ENCODE data around the gene COL4A5.
"Not testable (repeated sequence)": the region's sequence is repeated elsewhere in the genome, so short reads cannot be mapped to it uniquely, and the experiment has no call there.

COL4A5 gene

DNA sequence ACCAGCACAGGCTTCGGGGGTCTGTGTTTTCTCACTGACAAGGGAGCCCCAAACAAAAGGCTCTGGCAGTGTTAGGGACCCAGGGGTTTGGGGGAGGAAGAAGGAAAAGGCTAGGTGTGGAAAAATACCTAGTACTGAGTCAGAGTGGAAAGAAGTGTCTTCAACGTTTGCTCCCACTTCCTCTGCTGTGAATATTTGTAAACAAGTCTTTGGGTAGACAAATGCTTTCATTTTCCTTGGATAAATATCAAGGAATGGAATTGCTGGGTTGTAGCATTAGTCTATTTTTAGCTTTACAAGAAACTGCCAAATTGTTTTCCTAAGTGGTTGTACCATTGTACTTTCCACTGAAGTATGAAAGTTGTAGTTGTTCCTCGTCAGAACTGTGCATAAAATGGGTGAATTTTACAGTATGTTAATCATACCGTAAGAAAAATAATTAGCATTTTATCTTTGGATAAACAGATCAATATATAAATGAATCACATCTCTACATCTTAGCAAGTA lies 17.4 kb downstream of the COL4A5 start:
- no peak for DNase-seq

DNA sequence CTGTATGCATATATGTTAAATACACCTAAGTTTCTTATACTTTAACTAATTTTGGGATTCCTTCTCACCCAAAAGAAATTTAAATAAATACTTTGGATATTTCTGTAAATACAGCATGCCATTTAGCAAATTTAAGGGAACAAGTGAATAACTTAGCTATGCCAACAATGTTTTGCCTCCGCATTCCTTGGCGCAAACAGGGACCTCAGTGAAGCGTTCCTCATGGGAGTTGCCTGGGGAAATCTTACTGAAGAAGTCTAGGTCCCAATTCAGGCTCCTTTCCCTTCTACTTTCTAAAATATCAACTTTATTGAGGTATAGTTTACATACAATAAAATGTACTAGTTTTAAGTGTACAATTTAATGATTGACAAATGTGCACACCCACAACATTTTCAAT lies 25.0 kb downstream of the COL4A5 start:
- DNase-seq = no peak

DNA sequence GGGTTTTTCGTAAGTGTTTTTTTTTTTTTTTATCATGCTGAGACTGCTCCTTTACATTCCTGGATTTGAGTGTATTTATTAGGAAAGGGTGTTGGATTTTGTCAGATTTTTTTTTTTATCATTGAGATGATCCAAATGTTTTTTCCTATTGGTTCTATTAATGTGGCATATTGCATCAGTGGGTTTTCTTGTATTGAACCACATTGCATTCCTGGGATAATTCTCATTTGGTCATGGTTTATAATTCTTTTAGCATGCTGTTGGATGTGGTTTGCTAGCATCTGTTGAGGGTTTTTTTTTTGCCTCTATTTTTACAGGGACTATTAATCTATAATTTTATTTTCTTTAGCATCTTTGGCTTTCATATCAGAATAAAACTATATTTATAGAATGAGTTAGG lies 28.8 kb downstream of the COL4A5 start:
- DNase-seq = no peak

DNA sequence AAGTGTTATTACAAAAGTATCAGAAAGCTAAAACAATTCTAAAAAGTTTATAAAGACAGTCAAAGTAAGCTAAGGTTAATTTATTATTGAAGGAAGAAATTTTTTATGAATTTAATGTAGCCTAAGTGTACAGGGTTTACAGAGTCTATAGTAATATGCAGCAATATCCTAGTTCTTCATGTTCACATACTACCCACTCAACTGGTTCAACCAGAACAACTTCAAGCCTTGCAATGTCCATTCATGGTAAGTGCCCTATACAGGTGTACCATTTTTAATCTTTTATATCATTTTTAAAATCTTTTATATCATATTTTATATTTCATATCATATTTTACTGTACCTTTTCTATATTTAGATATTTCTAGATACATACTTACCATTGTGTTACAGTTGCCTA lies 34.3 kb downstream of the COL4A5 start:
- no peak for DNase-seq

DNA sequence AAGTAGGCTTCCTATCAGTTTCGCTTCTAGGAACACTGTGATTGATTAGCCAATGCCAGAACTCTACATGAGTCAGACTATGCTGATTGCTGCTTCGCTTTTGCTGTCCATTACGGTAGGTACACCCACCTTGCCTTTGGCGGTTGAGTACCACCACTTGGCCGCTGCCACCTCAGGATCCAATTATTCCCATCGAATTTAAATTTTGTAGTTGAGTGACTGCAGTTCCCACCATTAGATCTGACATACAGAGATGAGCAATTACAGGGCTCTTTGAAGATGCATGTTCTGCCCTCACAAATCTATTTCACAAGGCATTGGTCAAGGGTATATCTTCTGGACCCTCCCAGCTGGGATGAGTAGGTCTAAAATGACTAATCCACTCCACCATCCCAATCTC lies 41.9 kb downstream of the COL4A5 start:
- not testable (repeated sequence) for DNase-seq

DNA sequence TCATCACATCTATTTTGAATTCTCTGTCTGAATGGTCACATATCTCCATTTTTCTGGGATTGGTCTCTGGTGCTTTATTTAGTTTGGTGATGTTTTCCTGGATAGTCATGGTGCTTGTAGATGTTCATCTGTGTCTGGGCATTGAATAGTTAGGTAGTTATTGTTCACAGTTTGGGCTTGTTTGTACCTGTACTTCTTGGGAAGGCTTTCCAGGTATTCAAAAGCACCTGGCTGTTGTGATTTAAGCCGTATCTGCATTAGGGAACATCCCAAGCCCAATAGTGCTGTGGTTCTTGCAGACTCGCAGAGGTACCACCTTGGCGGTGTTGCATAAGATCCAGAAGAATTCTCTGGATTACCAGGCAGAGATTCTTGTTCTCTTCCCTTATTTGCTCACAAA lies 44.6 kb downstream of the COL4A5 start:
- DNase-seq = no peak

DNA sequence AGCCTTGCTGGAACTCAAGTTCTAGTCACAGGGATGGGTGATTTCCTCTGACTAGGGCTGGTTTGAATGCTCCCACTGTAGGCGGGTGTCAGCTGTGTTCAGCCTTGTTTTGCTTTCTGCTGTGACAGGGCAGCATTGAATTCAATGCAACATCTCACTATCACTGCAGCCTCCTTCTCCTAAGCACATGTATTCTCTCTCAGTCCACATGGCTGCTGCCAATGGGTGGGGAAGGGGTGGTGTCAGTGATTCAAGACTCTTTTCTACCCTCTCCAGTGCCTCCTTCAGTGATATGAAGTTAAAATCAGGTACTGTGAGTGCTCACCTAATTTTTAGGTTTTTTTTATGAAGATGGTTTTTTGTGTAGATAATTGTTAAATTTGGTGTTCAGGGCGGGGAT lies 46.3 kb downstream of the COL4A5 start:
- no peak for DNase-seq

DNA sequence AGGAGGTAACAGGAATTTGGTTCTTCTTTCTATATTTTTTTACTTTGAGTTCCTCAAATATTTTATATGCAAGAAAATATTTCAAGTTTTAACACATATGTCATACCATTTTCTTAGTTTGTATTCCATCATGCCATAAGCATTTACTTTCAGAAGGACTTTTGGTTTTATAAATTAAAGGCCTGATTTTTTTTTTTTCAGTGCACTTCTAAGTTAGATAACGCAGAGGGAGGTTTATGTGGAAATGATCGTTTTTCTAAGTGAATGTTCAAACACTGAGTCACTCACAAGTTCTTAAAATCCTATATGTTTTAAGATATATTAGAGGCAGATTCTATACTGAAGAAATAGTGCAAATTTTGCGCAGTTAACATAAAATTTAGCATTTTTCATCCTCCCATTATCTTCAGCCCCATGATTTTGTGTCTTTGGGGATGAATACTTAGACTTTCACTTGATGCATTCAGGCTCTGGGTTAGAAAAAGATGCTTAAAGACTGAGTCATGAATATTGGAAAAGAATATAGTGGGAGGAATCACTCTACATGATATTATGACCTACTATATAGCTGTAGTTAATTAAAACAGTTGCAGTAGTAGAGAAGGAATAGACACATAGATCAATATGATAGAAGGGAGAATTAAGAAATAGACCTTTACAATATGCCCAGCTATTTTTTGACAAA lies 54.9 kb downstream of the COL4A5 start:
- no peak for DNase-seq

DNA sequence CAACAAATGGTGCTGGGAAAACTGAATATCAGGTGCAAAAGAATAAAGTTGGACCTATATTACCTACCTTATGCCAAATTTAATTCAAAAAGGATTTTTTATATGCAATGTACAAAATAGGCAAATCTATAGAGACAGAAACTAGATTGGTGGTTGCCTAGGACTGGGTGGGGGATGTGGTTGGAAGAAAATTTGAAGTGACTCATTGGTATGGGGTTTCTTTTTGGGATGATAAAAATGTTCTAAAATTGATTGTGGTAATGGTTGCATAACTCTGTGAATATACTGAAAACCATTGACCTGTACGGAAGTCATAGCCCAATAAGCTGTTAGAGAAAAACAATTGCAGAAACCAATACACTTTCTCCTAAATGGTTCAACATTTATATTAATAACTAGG lies 72.1 kb downstream of the COL4A5 start:
- no peak for DNase-seq

DNA sequence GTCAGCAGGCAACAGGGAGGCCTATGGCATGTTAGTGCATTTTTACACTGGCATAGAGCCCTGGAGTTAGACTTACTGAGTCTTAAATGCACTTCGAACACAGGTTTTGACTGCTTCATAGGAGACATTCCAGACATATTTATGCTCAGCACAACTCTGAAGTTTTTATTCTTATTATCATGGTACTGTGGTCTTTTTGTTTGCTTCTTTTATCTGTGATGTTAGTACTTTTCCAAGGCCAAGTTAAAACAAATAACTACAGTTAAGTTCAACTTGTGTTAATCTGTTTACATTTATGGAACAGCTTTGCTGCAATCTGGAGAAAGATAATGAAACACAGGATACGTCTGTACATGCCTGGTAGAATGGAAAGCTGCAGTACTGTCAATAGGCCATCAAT lies 76.5 kb downstream of the COL4A5 start:
- DNase-seq = no peak

DNA sequence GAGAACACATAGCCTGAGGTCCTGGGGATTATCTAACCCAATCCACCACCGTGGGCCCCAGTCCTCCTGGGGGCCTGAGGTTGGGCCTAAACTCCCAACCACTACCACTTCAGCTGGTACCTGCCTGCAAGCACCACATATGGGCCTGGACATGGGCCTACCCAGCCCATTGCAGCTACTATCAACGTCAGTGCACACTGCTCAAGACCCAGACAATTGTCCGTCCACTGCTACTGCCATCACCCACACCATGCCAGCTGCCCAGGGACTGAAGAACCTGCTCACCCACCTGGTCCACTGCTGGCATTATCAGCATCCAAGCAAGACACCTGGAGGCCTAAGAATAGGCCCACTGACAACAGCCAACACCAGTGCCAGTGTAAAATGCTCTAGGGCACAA lies 88.1 kb downstream of the COL4A5 start:
- DNase-seq = no peak

DNA sequence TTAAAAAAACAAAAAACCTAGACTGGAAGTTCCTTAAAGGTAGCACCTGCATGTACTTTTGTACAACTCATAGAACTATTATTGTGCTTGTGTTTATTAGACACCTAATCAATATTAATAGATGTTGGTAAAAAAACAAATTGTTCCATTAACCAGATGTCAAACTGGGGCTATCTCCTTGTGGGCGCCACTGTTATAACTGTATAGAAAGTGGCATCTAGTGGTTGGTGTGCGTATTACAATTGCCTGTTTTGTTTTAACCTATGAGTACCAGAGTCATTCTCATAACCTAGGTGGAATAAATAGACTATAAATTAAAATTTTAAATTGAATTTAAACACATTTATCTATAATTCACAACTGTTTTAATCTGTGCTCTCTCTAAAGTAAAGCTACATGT lies 97.4 kb downstream of the COL4A5 start:
- peak; percentile 15 for DNase-seq

DNA sequence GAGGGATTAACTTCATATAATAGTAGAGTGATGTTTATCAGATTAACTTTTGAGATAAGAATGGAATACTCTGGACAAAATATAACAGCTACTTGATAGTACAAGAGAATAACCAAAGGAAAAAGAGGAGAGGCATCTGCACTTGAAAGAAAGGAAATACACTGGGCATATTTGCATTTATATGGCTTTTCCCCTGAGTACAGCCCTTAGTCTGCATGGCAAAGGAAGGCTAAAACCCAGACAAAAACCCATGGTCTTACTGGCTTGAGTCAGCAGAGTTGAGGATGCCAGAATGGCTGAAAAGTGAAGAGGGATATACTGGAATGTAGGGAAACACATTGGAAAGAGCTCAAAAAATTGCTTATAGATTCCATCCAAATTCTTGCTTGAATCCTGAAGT lies 101.6 kb downstream of the COL4A5 start:
- DNase-seq = no peak

DNA sequence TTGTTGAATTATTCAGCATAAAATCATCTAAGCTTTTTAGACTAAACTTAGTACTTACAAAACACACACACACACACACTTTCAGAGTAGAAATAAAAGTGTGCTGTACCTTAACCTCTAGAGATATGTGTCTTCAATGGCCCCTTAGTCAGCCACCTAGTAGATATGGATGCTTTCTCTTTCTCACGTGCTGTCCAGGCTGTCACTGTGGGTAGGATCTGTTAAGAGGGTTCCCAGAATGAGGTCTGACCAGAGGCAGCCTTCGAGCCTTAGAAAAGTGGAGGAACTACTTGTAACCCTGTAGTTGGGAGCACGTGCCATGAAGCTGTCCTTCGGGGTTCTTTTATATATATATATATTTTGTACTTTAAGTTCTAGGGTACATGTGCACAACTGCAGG lies 117.9 kb downstream of the COL4A5 start:
- no peak for DNase-seq

DNA sequence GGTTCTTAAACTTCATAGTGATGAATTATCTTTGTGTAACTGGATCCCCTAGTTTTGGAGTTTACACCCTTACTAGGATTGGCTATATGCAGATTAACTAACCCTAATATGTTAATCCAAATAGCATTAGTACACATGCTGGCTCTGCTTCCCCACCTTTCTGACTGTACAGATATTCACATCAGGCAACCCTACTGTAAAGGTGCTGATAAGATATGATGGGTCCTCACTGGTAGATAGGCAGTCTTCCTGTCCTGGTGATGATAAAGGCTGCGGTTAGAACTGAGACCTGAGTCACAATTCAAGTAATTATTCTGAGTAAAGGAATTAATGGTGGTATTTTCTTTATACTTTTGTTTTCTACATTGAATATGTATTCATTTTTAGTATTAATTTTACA lies 118.6 kb downstream of the COL4A5 start:
- no peak for DNase-seq

DNA sequence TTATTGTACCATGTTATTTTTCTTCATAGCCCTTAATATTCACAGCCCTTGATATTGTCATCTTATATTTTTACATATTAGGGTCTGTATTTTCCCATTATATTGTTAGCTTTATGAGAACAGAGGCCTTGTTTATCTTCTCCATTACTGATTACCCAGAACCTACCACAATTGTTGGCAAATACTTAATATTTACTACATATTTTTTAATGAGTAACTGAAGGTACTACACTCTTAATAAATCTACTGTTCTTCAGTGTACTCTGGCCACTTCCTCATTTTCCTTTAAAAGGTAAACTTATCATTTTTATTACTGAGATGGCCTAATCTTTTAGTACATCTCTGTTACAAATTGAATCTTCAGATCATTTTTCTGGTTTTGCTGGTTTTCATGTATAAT lies 133.5 kb downstream of the COL4A5 start:
- no peak for DNase-seq

DNA sequence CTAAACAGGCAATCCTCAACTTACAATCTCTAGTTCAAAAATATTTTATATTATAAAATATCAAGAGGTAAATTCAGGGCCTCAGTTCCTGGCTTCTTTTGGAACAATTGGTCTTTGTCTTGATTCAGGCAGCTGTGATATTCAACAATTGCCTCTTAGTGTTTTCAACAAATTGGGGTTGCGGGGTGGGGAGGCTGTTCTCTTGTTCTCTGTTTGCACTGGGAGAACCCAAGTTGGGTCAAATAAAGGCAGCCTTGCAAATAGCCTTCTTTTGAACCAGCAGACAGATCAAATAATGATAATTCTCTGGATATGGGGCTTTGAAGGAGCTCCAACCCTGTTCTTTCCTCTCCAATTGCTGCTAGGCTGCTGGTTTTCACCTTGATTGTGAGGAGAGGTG lies 142.5 kb downstream of the COL4A5 start:
- no peak for DNase-seq

DNA sequence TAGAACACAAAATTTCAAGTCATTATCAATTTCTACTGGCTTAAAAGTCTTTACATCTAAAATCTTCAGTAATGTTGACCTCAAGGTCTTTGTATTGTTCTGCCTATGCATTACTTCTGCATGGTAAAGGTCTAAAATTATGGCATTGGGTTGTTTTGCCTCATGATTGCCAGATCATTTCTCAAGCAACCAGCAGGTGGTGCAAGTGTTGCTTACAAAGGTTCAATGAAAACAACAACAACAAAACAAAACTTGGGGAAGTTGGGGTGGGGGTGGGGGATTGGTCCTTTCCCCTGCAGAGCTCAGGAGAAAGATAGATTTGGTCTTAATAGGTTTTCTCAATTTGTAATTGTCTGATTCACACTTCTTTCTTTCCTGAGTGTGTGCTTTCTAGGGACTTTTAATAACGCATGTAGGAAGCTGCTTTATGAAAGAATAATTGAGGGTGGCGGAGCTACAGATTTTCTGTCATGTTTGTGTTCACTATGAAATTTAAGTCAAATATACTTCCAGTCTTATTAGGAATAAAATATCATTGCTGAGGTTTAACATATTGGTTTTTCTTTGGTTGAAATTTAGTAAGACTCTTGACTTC lies 145.1 kb downstream of the COL4A5 start:
- DNase-seq = no peak

DNA sequence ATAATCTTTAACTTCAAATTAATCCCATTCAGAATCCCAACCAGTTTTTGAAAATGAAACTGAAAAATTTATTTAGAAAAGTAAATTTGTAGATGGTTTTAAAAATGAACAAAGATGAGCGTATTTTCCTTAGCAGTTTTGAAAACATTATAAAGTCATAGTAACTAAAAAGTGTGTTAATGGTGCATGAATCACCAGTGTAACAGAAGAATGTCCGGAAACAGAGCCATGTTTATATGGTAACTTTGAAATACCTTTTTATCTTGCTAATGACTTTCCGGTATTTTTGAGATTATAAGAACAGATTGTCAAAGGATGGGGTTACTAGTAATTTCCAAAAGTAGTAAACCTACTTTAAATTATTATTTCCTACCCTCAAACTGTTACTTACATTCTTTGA lies 150.9 kb downstream of the COL4A5 start:
- DNase-seq = no peak

DNA sequence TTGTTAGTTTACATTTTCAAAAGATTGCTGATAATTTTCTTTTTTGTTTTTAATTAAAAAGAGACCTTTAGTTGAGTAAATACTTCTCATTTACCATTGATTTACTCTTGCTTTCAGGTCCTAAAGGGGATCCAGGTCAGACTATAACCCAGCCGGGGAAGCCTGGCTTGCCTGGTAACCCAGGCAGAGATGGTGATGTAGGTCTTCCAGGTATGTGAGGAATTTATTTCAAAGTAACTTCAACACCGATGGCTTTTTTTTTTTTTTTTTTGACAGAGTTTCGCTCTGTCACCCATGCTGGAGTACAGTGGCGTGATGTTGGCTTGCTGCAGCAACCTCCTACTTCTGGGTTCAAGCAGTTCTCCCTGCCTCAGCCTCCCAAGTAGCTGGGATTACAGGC lies 161.6 kb downstream of the COL4A5 start:
- DNase-seq = no peak

DNA sequence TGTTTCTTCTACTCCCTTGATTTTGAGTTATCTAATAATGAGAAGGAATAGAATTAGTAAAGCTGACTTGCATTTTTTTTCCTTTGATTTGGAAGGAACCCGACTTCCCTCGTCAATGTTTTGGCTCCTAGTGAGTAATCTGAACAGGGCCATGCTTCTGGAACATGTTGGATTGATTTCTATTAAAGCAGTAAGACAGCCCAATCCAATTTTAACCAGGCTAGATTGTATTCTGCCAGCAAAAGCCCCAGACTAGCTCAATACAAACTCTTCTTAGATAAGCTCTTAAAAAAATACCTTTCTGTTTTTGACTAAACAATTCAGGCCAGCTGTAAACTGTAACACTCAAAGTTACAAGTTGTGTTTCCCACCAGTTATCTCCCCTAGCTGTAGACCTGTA lies 170.5 kb downstream of the COL4A5 start:
- no peak for DNase-seq

DNA sequence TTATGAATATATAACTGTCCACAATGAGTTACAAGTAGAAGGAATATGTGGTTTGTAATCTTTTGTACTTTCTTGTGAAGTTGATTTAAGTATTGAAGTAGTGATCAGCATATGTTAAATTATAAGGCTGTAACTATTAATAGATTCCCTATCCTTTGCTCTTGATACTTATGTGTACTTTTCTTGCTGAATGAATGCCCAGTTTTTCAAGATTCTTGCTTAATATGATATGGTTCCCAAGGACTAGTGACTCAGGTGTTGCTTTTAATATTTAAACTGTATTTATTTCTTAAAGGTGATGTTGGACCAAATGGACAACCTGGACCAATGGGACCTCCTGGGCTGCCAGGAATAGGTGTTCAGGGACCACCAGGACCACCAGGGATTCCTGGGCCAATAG lies 175.0 kb downstream of the COL4A5 start:
- DNase-seq = no peak

DNA sequence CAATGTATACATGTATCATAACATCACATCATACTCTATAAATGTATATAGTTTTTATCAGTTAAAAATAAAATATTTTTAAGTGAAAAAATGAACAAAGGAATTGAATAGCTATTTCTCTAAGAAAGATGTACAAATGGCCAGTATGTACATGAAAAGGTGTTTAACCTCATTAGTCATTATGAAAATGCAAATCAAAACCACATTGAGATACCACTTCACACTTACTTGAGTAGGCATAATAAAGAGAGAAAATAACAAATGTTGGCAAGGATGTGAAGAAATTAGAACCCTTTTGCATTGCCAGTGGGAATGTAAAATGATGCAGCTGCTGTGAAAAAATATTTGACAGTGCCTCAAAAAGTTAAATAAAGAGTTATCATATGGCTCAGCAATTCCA lies 201.2 kb downstream of the COL4A5 start:
- no peak for DNase-seq

DNA sequence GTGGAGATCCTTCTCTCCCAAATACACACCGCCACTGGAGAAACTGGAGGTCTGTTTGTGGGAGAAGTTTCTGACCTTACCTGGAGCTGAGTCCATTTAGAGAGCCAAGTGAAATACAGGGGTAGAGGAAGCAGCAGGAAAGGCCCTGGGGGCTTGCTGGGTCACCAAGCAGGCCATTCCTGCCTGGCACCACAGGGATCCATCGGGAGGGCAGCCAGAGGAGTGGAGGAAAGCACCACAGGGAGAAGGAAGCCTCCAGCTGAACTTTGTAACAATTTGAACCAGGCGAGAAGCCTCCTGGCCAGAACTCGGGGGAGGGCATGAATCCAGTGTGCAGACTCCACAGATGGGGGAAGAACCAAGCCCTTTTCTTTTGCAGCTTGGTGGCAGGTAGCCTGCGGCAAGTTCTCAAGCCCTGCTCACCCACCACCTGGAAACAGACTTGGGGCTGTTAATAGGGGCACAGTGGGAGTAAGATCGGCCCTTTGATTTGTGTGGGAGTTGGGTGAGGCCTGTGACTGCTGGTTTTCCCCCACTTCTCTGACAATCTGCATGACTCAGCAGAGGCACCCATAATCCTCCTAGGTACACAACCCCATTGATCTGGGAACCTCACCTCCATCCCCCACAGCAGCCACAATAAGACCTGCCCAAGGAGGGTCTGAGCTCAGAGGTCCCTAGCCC lies 202.1 kb downstream of the COL4A5 start:
- DNase-seq = no peak

DNA sequence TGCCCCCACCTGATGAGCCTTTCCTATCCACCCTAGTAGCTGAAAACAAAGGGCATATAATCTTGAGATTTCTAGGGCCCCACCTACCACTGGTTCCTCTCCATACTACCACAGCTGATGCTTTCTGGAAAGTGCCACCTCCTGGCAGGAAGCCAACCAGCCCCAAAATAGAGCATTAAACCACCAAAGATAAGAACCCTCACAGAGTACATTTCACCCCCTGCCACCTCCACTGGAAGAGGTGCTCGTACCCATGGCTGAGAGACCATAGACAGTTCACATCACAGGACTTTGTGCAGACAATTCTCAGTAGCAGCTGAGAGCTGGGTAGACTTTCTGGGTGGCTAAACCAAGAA lies 202.6 kb downstream of the COL4A5 start:
- DNase-seq = no peak
